Measurements from ENCODE around the gene CHRNB4. TPM values are rescaled to one million over a fixed set of nuclear protein-coding genes. Genes with fewer than 3 reads are reported as not detected.

CHRNB4 gene
- total and polyA plus RNA-seq, 10 of the 15 experiments (the other 5 are each of a cell fraction or from before 2014, with no cell fraction given): 0.10 TPM; not detected in 9

GRCh38 chr15:78662028-78662427 is 21.0 kb upstream of the CHRNB4 start (continued):
- TF ChIP-seq USF1 (IDR thresholded peaks at IDR 0.05; ENCODE audit: borderline replicate concordance, extremely low read length, insufficient read depth, low read depth, low read length) (no peak), RCOR1 (conservative IDR thresholded peaks at IDR 0.05; ENCODE audit: low read depth, low read length) (no peak)

GRCh38 chr15:78661001-78661400 is 20.0 kb upstream of the CHRNB4 start:
- ChIA-PET SMC1A (ENCODE audit: uncharacterized antibody, unreplicated experiment) (interaction anchor here (0.5 kb wide), 1 partner anchor 11 kb away, joined by 3 read pairs; no protein-coding TSS in a partner anchor), RAD21 (ENCODE audit: unreplicated experiment) (no interaction called here), CTCF (no interaction called here), POLR2A (no interaction called here)
- no peaks in the 10 kb centered on the region for H3K9me3 ChIP-seq (replicated peaks; ENCODE audit: control insufficient read depth, insufficient read depth, low read length)
- H3K4me2 ChIP-seq (ENCODE audit: control insufficient read depth, insufficient read depth): no peak overlapping the region
- DNase-seq (ENCODE audit: low read depth, low spot score) (no peak), ATAC-seq (no peak), FAIRE-seq (no peak)
- no peaks in the 10 kb centered on the region for H4K20me1 ChIP-seq (ENCODE audit: control insufficient read depth, insufficient read depth)
- no peaks in the 10 kb centered on the region for H3K79me2 ChIP-seq (ENCODE audit: control insufficient read depth, insufficient read depth, low read length)
- no TSS peak for BruUV-seq (replicated peaks)
- H3K4me1 ChIP-seq (ENCODE audit: control insufficient read depth, insufficient read depth, low read length): 0 out of 2 replicates have a peak, but pooled peaks cover 2% of the 10 kb centered on the region
- no peak overlapping the region for H2AFZ ChIP-seq (ENCODE audit: control insufficient read depth, low read depth, low read length)
- H3K36me3 ChIP-seq (ENCODE audit: control insufficient read depth in 2 of 2, insufficient read depth in 2 of 2, low read length in 1 of 2): no peaks in the 10 kb centered on the region
- no peaks in the 10 kb centered on the region for H3K27me3 ChIP-seq (replicated peaks in 1 of 2; ENCODE audit: control insufficient read depth in 2 of 2, insufficient read depth in 2 of 2, low read length in 1 of 2)
- in situ Hi-C loops (cut with MboI) (no loop called here), intact Hi-C loops (cut with micrococcal nuclease; ENCODE audit: unreplicated experiment) (no loop called here)
- no peak overlapping the region for H3K27ac ChIP-seq (ENCODE audit: control insufficient read depth, insufficient read depth)
- no peak overlapping the region for H3K9ac ChIP-seq (ENCODE audit: control insufficient read depth, insufficient read depth, low read length)
- H3K4me3 ChIP-seq: no peak overlapping the region
- WGBS (ENCODE audit: insufficient coverage, insufficient replicate concordance, low lambda C conversion rate, missing lambda C conversion rate): 68% methylated on average over 19 of the region's 19 CpGs
- TF ChIP-seq TAF1 (IDR thresholded peaks at IDR 0.05; ENCODE audit: borderline replicate concordance, low read depth, low read length) (no peak), PRDM15 (CRISPR knock-in tag; IDR thresholded peaks at IDR 0.05) (no peak), CBFB (IDR thresholded peaks at IDR 0.05; ENCODE audit: low read depth) (no peak), SMAD1 (IDR thresholded peaks at IDR 0.05; ENCODE audit: low read depth, partially characterized antibody) (no peak), E4F1 (IDR thresholded peaks at IDR 0.05; ENCODE audit: borderline replicate concordance, partially characterized antibody) (no peak), SIN3A (IDR thresholded peaks at IDR 0.05; ENCODE audit: low read depth, low read length) (no peak), PKNOX1 (IDR thresholded peaks at IDR 0.05) (no peak), BCL3 (IDR thresholded peaks at IDR 0.05; ENCODE audit: borderline replicate concordance, insufficient read depth, low read depth, low read length, poor library complexity, severe bottlenecking) (no peak), IKZF1 (conservative IDR thresholded peaks at IDR 0.05) (no peak), TBL1XR1 (IDR thresholded peaks at IDR 0.05; ENCODE audit: low read depth, low read length) (no peak), SREBF2 (IDR thresholded peaks at IDR 0.05; ENCODE audit: low read length) (no peak)
